HFFc6 (cell line): ENCODE data around the gene FMNL2. TPM values are rescaled to one million over a fixed set of nuclear protein-coding genes. Genes with fewer than 3 reads are reported as not detected.

ENCODE experiments used
- DNase-seq: peaks from one replicate; pipeline ENCODE4 v3.0.0-alpha.2; 2018
- H3K27ac Mint-ChIP-seq: 2 replicates; pipeline ENCODE4 v1.8.0; 2020; ENCODE audit warnings: mild to moderate bottlenecking, mixed read lengths
- H3K27me3 Mint-ChIP-seq: 2 replicates; pipeline ENCODE4 v1.8.0; 2021; ENCODE audit warnings: mild to moderate bottlenecking, moderate library complexity, mixed read lengths; ENCODE audit not compliant: insufficient read depth
- H3K36me3 Mint-ChIP-seq: 2 replicates; pipeline ENCODE4 v1.8.0; 2021; ENCODE audit warnings: low read depth, mixed read lengths
- H3K4me1 Mint-ChIP-seq: 2 replicates; pipeline ENCODE4 v1.8.0; 2020; ENCODE audit warnings: low read depth, mixed read lengths
- H3K4me3 Mint-ChIP-seq: 2 replicates; pipeline ENCODE4 v1.8.0; 2020; ENCODE audit warnings: mild to moderate bottlenecking, moderate library complexity, mixed read lengths
- H3K9me3 Mint-ChIP-seq: 2 replicates; pipeline ENCODE4 v1.8.0; 2020; ENCODE audit warnings: mild to moderate bottlenecking, mixed read lengths
- total RNA-seq, 6 experiments: library from RNA; stranded (reverse); fragmentation: NEBNext Ultra II Directional; extraction: Animal tissue kit (Norgen Biotek cat#: 25700); gene quantifications; 2 replicates in 1 of 6; 3 replicates in 5 of 6; pipeline ENCODE4 v1.2.3, GENCODE V29; 2021
- TF ChIP-seq, protein P1 (sequence below): fragments of 200-600 bp; sonication (generic); IDR thresholded peaks from 2 replicates; pipeline ENCODE4 v1.5.0; 2021; ENCODE audit warnings: antibody characterized with exemption, mild to moderate bottlenecking

Gene FMNL2
- total RNA-seq, 6 experiments from 2014 or later: 13.7 to 20.9 (median 16.0) TPM

GRCh38 chr2:152433289-152433688 is 98.3 kb downstream of the FMNL2 start:
- Mint-ChIP-seq H3K27ac (no peak overlapping the region), H3K9me3 (no peaks in the 10 kb centered on the region)
- DNase-seq: no peak

GRCh38 chr2:152433791-152434190 is 98.8 kb downstream of the FMNL2 start:
- TF ChIP-seq, protein P1, sequence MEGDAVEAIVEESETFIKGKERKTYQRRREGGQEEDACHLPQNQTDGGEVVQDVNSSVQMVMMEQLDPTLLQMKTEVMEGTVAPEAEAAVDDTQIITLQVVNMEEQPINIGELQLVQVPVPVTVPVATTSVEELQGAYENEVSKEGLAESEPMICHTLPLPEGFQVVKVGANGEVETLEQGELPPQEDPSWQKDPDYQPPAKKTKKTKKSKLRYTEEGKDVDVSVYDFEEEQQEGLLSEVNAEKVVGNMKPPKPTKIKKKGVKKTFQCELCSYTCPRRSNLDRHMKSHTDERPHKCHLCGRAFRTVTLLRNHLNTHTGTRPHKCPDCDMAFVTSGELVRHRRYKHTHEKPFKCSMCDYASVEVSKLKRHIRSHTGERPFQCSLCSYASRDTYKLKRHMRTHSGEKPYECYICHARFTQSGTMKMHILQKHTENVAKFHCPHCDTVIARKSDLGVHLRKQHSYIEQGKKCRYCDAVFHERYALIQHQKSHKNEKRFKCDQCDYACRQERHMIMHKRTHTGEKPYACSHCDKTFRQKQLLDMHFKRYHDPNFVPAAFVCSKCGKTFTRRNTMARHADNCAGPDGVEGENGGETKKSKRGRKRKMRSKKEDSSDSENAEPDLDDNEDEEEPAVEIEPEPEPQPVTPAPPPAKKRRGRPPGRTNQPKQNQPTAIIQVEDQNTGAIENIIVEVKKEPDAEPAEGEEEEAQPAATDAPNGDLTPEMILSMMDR: no peak
- Mint-ChIP-seq H3K27ac (no peak overlapping the region), H3K4me3 (no peak overlapping the region), H3K9me3 (no peaks in the 10 kb centered on the region), H3K4me1 (peaks cover 40% of the 10 kb centered on the region), H3K36me3 (no peaks in the 10 kb centered on the region), H3K27me3 (peaks cover 6% of the 10 kb centered on the region)
- no peak for DNase-seq

More at GRCh38 chr2:152433289-152433688, 98.3 kb downstream of the FMNL2 start:
- H3K36me3 Mint-ChIP-seq: no peaks in the 10 kb centered on the region
- TF ChIP-seq, protein P1: no peak
- H3K4me1 Mint-ChIP-seq: peaks cover 45% of the 10 kb centered on the region
- peaks cover 6% of the 10 kb centered on the region for H3K27me3 Mint-ChIP-seq
- no peak overlapping the region for H3K4me3 Mint-ChIP-seq

- DNase-seq: no peak
- no peaks in the 10 kb centered on the region for H3K36me3 Mint-ChIP-seq
- peaks cover 6% of the 10 kb centered on the region for H3K27me3 Mint-ChIP-seq
- peaks cover 34% of the 10 kb centered on the region for H3K4me1 Mint-ChIP-seq
- no peak overlapping the region for H3K4me3 Mint-ChIP-seq
- TF ChIP-seq, protein P1: no peak
- no peaks in the 10 kb centered on the region for H3K9me3 Mint-ChIP-seq
- H3K27ac Mint-ChIP-seq: no peak overlapping the region
Measured at GRCh38 chr2:152434395-152435182, 99.6 kb downstream of the FMNL2 start.

DNA sequence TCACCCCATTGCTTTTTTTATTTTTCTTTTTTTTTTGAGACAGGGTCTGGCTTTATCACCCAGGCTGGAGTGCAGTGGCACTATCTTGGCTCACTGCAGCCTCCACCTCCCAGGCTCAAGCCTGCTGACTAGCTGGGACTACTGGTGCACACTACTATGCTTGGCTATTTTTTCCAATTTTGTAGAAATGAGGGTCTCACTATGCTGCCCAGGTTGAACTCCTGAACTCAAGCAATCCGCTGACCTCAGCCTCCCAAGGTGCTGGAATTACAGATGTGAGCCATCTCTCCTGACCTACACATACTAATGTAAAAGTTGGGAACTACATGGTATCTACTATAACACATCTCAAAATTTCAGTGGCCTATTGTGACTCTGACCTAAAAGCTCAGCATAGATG is 101.2 kb downstream of the FMNL2 start:
- H3K9me3 Mint-ChIP-seq: no peaks in the 10 kb centered on the region
- H3K4me3 Mint-ChIP-seq: no peak overlapping the region
- no peaks in the 10 kb centered on the region for H3K36me3 Mint-ChIP-seq
- peaks cover 27% of the 10 kb centered on the region for H3K4me1 Mint-ChIP-seq
- TF ChIP-seq, protein P1: no peak
- H3K27ac Mint-ChIP-seq: no peak overlapping the region
- no peak for DNase-seq
- peaks cover 6% of the 10 kb centered on the region for H3K27me3 Mint-ChIP-seq

GRCh38 chr2:152437276-152438108 is 102.5 kb downstream of the FMNL2 start:
- H3K27me3 Mint-ChIP-seq: peaks cover 6% of the 10 kb centered on the region; the same call in 1 of the 2 replicates
- TF ChIP-seq, protein P1: no peak
- no peak for DNase-seq
- H3K4me3 Mint-ChIP-seq: no peak overlapping the region
- peaks cover 13% of the 10 kb centered on the region for H3K4me1 Mint-ChIP-seq
- H3K36me3 Mint-ChIP-seq: no peaks in the 10 kb centered on the region
- no peaks in the 10 kb centered on the region for H3K9me3 Mint-ChIP-seq
- no peak overlapping the region for H3K27ac Mint-ChIP-seq
